Testis (tissue), 3 donors: ENCODE data around the gene MPRIP. TPM values are rescaled to one million over a fixed set of nuclear protein-coding genes. Genes with fewer than 3 reads are reported as not detected.

Experiments used
- DNase-seq: peaks from one replicate; pipeline ENCODE4 v3.0.0-alpha.2; 2019
- H3K27ac ChIP-seq, 2 donors: fragments of 200-600 bp; sonication (generic); one replicate each; pipeline ENCODE4 v1.5.1; 2019
- H3K27me3 ChIP-seq: fragments of 200-600 bp; sonication (generic); one replicate; pipeline ENCODE4 v1.5.1; 2019
- H3K36me3 ChIP-seq: fragments of 200-600 bp; sonication (generic); one replicate; pipeline ENCODE4 v1.5.1; 2017; ENCODE audit warnings: low read depth; ENCODE audit errors: missing control alignments
- H3K4me1 ChIP-seq: fragments of 200-600 bp; sonication (generic); one replicate; pipeline ENCODE4 v1.5.1; 2019
- H3K4me3 ChIP-seq, 2 donors: fragments of 200-600 bp; sonication (generic); one replicate each; pipeline ENCODE4 v1.5.1; 2017 to 2019
- H3K9me3 ChIP-seq: fragments of 200-600 bp; sonication (generic); one replicate; pipeline ENCODE4 v1.5.1; 2017
- CTCF ChIP-seq, 3 experiments: fragments of 450-650 bp in 2 of 3; fragments of 200-600 bp in 1 of 3; sonication (generic) in 1 of 3; IDR thresholded peaks; one replicate each; pipeline ENCODE4 v1.5.1; 2016 to 2019; ENCODE audit warnings: antibody characterized with exemption in 3 of 3, mild to moderate bottlenecking in 2 of 3, moderate library complexity in 1 of 3
- POLR2A ChIP-seq: fragments of 450-650 bp; IDR thresholded peaks from one replicate; pipeline ENCODE4 v1.6.1; 2017; ENCODE audit warnings: antibody characterized with exemption, mild to moderate bottlenecking, moderate library complexity
- WGBS, 2 donors: methylation state at CpG; one replicate each; pipeline ENCODE4 v1.1.5; 2018; 5-methylcytosine and 5-hydroxymethylcytosine counted together
- intact Hi-C: fragments of 100-400 bp; cut with DNase I; formaldehyde crosslinking; loops from one replicate; pipeline ENCODE4 v1.15.1; 2023; ENCODE audit warnings: low total_unique reads
- polyA plus RNA-seq: library from polyadenylated mRNA; stranded (reverse); fragments of 350-450 nt; fragmentation: Illumina TruSeq; extraction: RNeasy Lipid Tissue Mini Kit (QIAGEN cat#74804); gene quantifications from one replicate; pipeline ENCODE4 v1.2.3, GENCODE V29; 2014; ENCODE audit warnings: low read depth, low replicate concordance; ENCODE audit not compliant: insufficient read depth
- total RNA-seq, 2 donors: library from RNA; depleted of rRNA; stranded (reverse); fragments of >200 nt; gene quantifications; one replicate each; pipeline ENCODE4 v1.2.3, GENCODE V29; 2016

Gene MPRIP
- total and polyA plus RNA-seq, 3 donors from 2014 or later = 191 to 337 (median 304) TPM

- Histone ChIP-seq H3K4me1 (peaks cover 18% of the 10 kb centered on the region), H3K4me3 (no peak overlapping the region), H3K36me3 (no peaks in the 10 kb centered on the region), H3K27me3 (no peaks in the 10 kb centered on the region), H3K27ac (no peak overlapping the region), H3K9me3 (no peaks in the 10 kb centered on the region)
- intact Hi-C loops = no loop called here
- TF ChIP-seq POLR2A = no peak
- WGBS, 2 donors = 88 to 92% methylated on average over 6 of the region's 6 CpGs
- no peak for DNase-seq
Observed at GRCh38 chr17:17125136-17126084, 83.2 kb downstream of the MPRIP start.

GRCh38 chr17:17126131-17127110 is 84.2 kb downstream of the MPRIP start:
- Histone ChIP-seq H3K9me3 (no peaks in the 10 kb centered on the region), H3K27ac (no peak overlapping the region), H3K36me3 (no peaks in the 10 kb centered on the region), H3K4me1 (peaks cover 10% of the 10 kb centered on the region), H3K4me3 (no peak overlapping the region), H3K27me3 (no peaks in the 10 kb centered on the region)
- 82 to 85% methylated on average over 17 to 21 of the region's 21 CpGs for WGBS, 2 donors
- no peak for DNase-seq
- TF ChIP-seq POLR2A = no peak
- no peak for TF ChIP-seq CTCF (IDR thresholded peaks at IDR 0.05)
- intact Hi-C loops = no loop called here

- Histone ChIP-seq H3K27me3 (no peaks in the 10 kb centered on the region), H3K4me3 (no peak overlapping the region), H3K36me3 (no peaks in the 10 kb centered on the region), H3K9me3 (no peaks in the 10 kb centered on the region), H3K4me1 (peaks cover 10% of the 10 kb centered on the region), H3K27ac (no peak overlapping the region)
- intact Hi-C loops = no loop called here
- TF ChIP-seq POLR2A (no peak), CTCF (IDR thresholded peaks at IDR 0.05) (no peak)
- WGBS, 2 donors = 86 to 90% methylated on average over 3 to 5 of the region's 6 CpGs
- no peak for DNase-seq
Observed at GRCh38 chr17:17127156-17127555, 84.9 kb downstream of the MPRIP start.

- Histone ChIP-seq H3K4me1 (peaks cover 8% of the 10 kb centered on the region), H3K36me3 (no peaks in the 10 kb centered on the region), H3K9me3 (no peaks in the 10 kb centered on the region), H3K27ac (no peak overlapping the region), H3K27me3 (no peaks in the 10 kb centered on the region), H3K4me3 (no peak overlapping the region)
- 83 to 95% methylated on average over 8 to 11 of the region's 11 CpGs for WGBS, 2 donors
- TF ChIP-seq CTCF (IDR thresholded peaks at IDR 0.05) (no peak), POLR2A (no peak)
- intact Hi-C loops = no loop called here
- no peak for DNase-seq
Observed at GRCh38 chr17:17127730-17128291, 85.6 kb downstream of the MPRIP start.
